MCF 10A (cell line): Measurements from ENCODE around the gene SDC4. TPM values are rescaled to one million over a fixed set of nuclear protein-coding genes. Genes with fewer than 3 reads are reported as not detected.

Experiments
- BruUV-seq: library from RNA; stranded (reverse); fragments of 400-500 nt; replicated peaks from 2 replicates; lab custom pipeline; 2021; lab: Mats Ljungman, UMichigan
- CTCF ChIA-PET: fragments of 300-600 bp; sonication (Branson Sonifier 250); formaldehyde crosslinking; extraction: SDS; loops from one replicate; lab custom pipeline; 2021; ENCODE audit warnings: antibody characterized with exemption, inconsistent platforms; lab: Yijun Ruan, JAX
- POLR2A ChIA-PET: fragments of 300-600, 350-650 bp; sonication (Branson Sonifier 250); formaldehyde crosslinking; extraction: SDS; loops from one replicate; lab custom pipeline; 2020; ENCODE audit warnings: antibody characterized with exemption, inconsistent platforms; lab: Yijun Ruan, JAX
- DNase-seq: peaks from one replicate; pipeline ENCODE4 v3.0.0-alpha.2; 2018; ENCODE audit not compliant: unreplicated experiment
- H3K27ac Mint-ChIP-seq: one replicate; pipeline ENCODE4 v1.8.0; 2022; ENCODE audit warnings: mild to moderate bottlenecking, low read depth, mixed read lengths; ENCODE audit not compliant: unreplicated experiment
- H3K27me3 Mint-ChIP-seq: one replicate; pipeline ENCODE4 v1.8.0; 2022; ENCODE audit warnings: mixed read lengths; ENCODE audit not compliant: insufficient read depth, unreplicated experiment
- H3K36me3 Mint-ChIP-seq: one replicate; pipeline ENCODE4 v1.8.0; 2022; ENCODE audit warnings: mild to moderate bottlenecking, moderate library complexity, mixed read lengths; ENCODE audit not compliant: insufficient read depth, unreplicated experiment
- H3K4me1 Mint-ChIP-seq: one replicate; pipeline ENCODE4 v1.8.0; 2022; ENCODE audit warnings: mixed read lengths; ENCODE audit not compliant: insufficient read depth, unreplicated experiment
- H3K4me3 Mint-ChIP-seq: one replicate; pipeline ENCODE4 v1.8.0; 2022; ENCODE audit warnings: mild to moderate bottlenecking, moderate library complexity, mixed read lengths; ENCODE audit not compliant: unreplicated experiment
- H3K9me3 Mint-ChIP-seq: one replicate; pipeline ENCODE4 v1.8.0; 2022; ENCODE audit warnings: mixed read lengths; ENCODE audit not compliant: unreplicated experiment
- CTCF ChIP-seq: fragments of 200-600 bp; IDR thresholded peaks from one replicate; pipeline ENCODE4 v1.8.0; 2022; ENCODE audit warnings: antibody characterized with exemption, mild to moderate bottlenecking; ENCODE audit not compliant: unreplicated experiment
- intact Hi-C: fragments of 100-400 bp; cut with micrococcal nuclease; formaldehyde crosslinking; loops from 2 replicates; pipeline ENCODE4 v1.14.1; 2022
- total RNA-seq: library from RNA; stranded (reverse); gene quantifications from 2 replicates; pipeline ENCODE4 v1.2.3, GENCODE V29; 2022

SDC4 gene
- total RNA-seq, 1 experiment from 2014 or later = 209 TPM

GRCh38 chr20:45372241-45372640 is 24.0 kb upstream of the SDC4 start:
- BruUV-seq = no TSS peak
- DNase-seq = no peak
- H3K9me3 Mint-ChIP-seq = no peaks in the 10 kb centered on the region
- H3K27me3 Mint-ChIP-seq = no peaks in the 10 kb centered on the region
- ChIA-PET CTCF (interaction anchor here (0.5 to 12.8 kb wide), 10 partner anchors 9 to 399 kb away, joined by 3 to 123 read pairs (median 6); partner anchors contain the start of gene SYS1), POLR2A (interaction anchor here (0.7 to 34.6 kb wide), 6 partner anchors 8 to 398 kb away, joined by 3 to 1328 read pairs (median 4); partner anchors contain the start of genes PIGT, SDC4 and SYS1)
- TF ChIP-seq CTCF = no peak
- H3K4me1 Mint-ChIP-seq = peaks cover 5% of the 10 kb centered on the region
- intact Hi-C loops = no loop called here
- H3K27ac Mint-ChIP-seq = no peak overlapping the region
- H3K36me3 Mint-ChIP-seq = peaks cover 19% of the 10 kb centered on the region
- no peak overlapping the region for H3K4me3 Mint-ChIP-seq

- Mint-ChIP-seq H3K4me1 (peaks cover 5% of the 10 kb centered on the region), H3K4me3 (no peak overlapping the region), H3K27ac (peak overlapping the region; percentile 19), H3K9me3 (no peaks in the 10 kb centered on the region), H3K27me3 (no peaks in the 10 kb centered on the region), H3K36me3 (peaks cover 30% of the 10 kb centered on the region)
- CTCF ChIA-PET = interaction anchor here (0.6 to 12.8 kb wide), 10 partner anchors 7 to 598 kb away, joined by 3 to 123 read pairs (median 3); partner anchors contain the start of gene SYS1
- intact Hi-C loops = no loop called here
- POLR2A ChIA-PET = interaction anchor here (0.6 to 34.6 kb wide), 6 partner anchors 8 to 73 kb away, joined by 3 to 1328 read pairs (median 3); partner anchors contain the start of genes PIGT, SDC4 and SYS1
- no TSS peak for BruUV-seq
- TF ChIP-seq CTCF = no peak
- no peak for DNase-seq
Observed at GRCh38 chr20:45370571-45371160, 22.4 kb upstream of the SDC4 start.

- Mint-ChIP-seq H3K27me3 (no peaks in the 10 kb centered on the region), H3K4me3 (no peak overlapping the region), H3K27ac (no peak overlapping the region), H3K36me3 (peaks cover 35% of the 10 kb centered on the region), H3K4me1 (no peaks in the 10 kb centered on the region), H3K9me3 (no peaks in the 10 kb centered on the region)
- ChIA-PET POLR2A (interaction anchor here (0.6 to 34.6 kb wide), 3 partner anchors 16 to 48 kb away, joined by 3 to 1328 read pairs (median 9); partner anchors contain the start of genes PIGT and SDC4), CTCF (interaction anchor here (0.8 to 12.8 kb wide), 8 partner anchors 22 to 402 kb away, joined by 3 to 123 read pairs (median 4); no protein-coding TSS in a partner anchor)
- intact Hi-C loops = no loop called here
- no peak for DNase-seq
- TF ChIP-seq CTCF = no peak
- BruUV-seq = no TSS peak
Observed at GRCh38 chr20:45368221-45368980, 20.2 kb upstream of the SDC4 start.

- ChIA-PET POLR2A (interaction anchor here (1.1 to 34.6 kb wide), 3 partner anchors 20 to 31 kb away, joined by 3 to 1328 read pairs (median 7); partner anchors contain the start of gene SDC4), CTCF (interaction anchor here (0.8 to 12.8 kb wide), 4 partner anchors 14 to 404 kb away, joined by 3 to 123 read pairs (median 4); no protein-coding TSS in a partner anchor)
- no TSS peak for BruUV-seq
- H3K4me3 Mint-ChIP-seq = no peak overlapping the region
- H3K27me3 Mint-ChIP-seq = no peaks in the 10 kb centered on the region
- H3K27ac Mint-ChIP-seq = no peak overlapping the region
- no peaks in the 10 kb centered on the region for H3K9me3 Mint-ChIP-seq
- peaks cover 7% of the 10 kb centered on the region for H3K4me1 Mint-ChIP-seq
- TF ChIP-seq CTCF = no peak
- intact Hi-C loops = no loop called here
- H3K36me3 Mint-ChIP-seq = peaks cover 42% of the 10 kb centered on the region
- no peak for DNase-seq
Observed at GRCh38 chr20:45367126-45367525, 18.9 kb upstream of the SDC4 start.
